OCI-LY1 (cell line): ENCODE data around the gene GLDC.

ENCODE experiments used
- H2AFZ ChIP-seq: fragments of 200-600 bp; sonication (generic), shearing (Covaris generic); 2 replicates; pipeline ENCODE4 v1.6.0; 2014; ENCODE audit warnings: antibody characterized with exemption, mild to moderate bottlenecking, low read length
- H3F3A ChIP-seq: fragments of 200-600 bp; sonication (generic), shearing (Covaris generic); 2 replicates; pipeline ENCODE4 v1.6.0; 2014; ENCODE audit warnings: mild to moderate bottlenecking, antibody characterized with exemption, low read length, moderate library complexity; ENCODE audit not compliant: insufficient read depth
- H3K27ac ChIP-seq: fragments of 200-600 bp; sonication (generic); 2 replicates; pipeline ENCODE4 v1.5.1; 2014; ENCODE audit warnings: low read length, mixed run types, mild to moderate bottlenecking, low read depth; ENCODE audit not compliant: poor library complexity, severe bottlenecking
- H3K27me3 ChIP-seq: fragments of 200-600 bp; sonication (generic); 2 replicates; pipeline ENCODE4 v1.6.0; 2014; ENCODE audit warnings: antibody characterized with exemption, mild to moderate bottlenecking, low read length, moderate library complexity; ENCODE audit not compliant: insufficient read depth
- H3K36me3 ChIP-seq: fragments of 200-600 bp; sonication (generic); 2 replicates; pipeline ENCODE4 v1.6.1; 2014; ENCODE audit warnings: mild to moderate bottlenecking, antibody characterized with exemption, low read length, moderate library complexity, mixed read lengths; ENCODE audit not compliant: insufficient read depth
- H3K4me1 ChIP-seq: fragments of 200-600 bp; sonication (generic); 2 replicates; pipeline ENCODE4 v1.5.1; 2014; ENCODE audit warnings: mild to moderate bottlenecking, low read length, moderate library complexity; ENCODE audit not compliant: insufficient read depth, severe bottlenecking
- H3K4me2 ChIP-seq: fragments of 200-600 bp; sonication (generic), shearing (Covaris generic); 2 replicates; pipeline ENCODE4 v1.6.1; 2014; ENCODE audit warnings: low read length
- H3K4me3 ChIP-seq: fragments of 200-600 bp; sonication (generic); 2 replicates; pipeline ENCODE4 v1.5.1; 2014; ENCODE audit warnings: low read length, low read depth, mild to moderate bottlenecking, mixed read lengths; ENCODE audit not compliant: poor library complexity, severe bottlenecking
- H3K79me2 ChIP-seq: fragments of 200-600 bp; shearing (Covaris generic); 2 replicates; pipeline ENCODE4 v1.6.1; 2016; ENCODE audit warnings: mixed run types, low read length, mixed read lengths; ENCODE audit not compliant: insufficient read depth
- H3K9ac ChIP-seq: fragments of 200-600 bp; sonication (generic), shearing (Covaris generic); 2 replicates; pipeline ENCODE4 v1.6.1; 2014; ENCODE audit warnings: mild to moderate bottlenecking, low read length, mixed read lengths
- H3K9me2 ChIP-seq: fragments of 200-600 bp; sonication (generic), shearing (Covaris generic); 2 replicates; pipeline ENCODE4 v1.6.1; 2014; ENCODE audit warnings: low read depth, mild to moderate bottlenecking, low read length, mixed read lengths
- H3K9me3 ChIP-seq: fragments of 200-600 bp; shearing (Covaris generic); 2 replicates; pipeline ENCODE4 v1.6.1; 2014; ENCODE audit warnings: low read length, mixed read lengths
- H4K20me1 ChIP-seq: fragments of 200-600 bp; sonication (generic), shearing (Covaris generic); 2 replicates; pipeline ENCODE4 v1.6.0; 2016; ENCODE audit warnings: mild to moderate bottlenecking, low read length; ENCODE audit not compliant: insufficient read depth
- EZH2 ChIP-seq: fragments of 200-600 bp; sonication (generic), shearing (Covaris generic); IDR thresholded peaks from 2 replicates; pipeline ENCODE4 v1.8.0; 2017; ENCODE audit warnings: borderline replicate concordance, mixed run types, mild to moderate bottlenecking, antibody characterized with exemption, low read length, moderate library complexity, mixed read lengths
- TF ChIP-seq, protein P1 (sequence below): fragments of 200-600 bp; sonication (generic), shearing (Covaris generic); IDR thresholded peaks from 2 replicates; pipeline ENCODE4 v1.5.1; 2017; ENCODE audit warnings: mild to moderate bottlenecking, antibody characterized with exemption, low read length, moderate library complexity, mixed read lengths

The GLDC gene

DNA sequence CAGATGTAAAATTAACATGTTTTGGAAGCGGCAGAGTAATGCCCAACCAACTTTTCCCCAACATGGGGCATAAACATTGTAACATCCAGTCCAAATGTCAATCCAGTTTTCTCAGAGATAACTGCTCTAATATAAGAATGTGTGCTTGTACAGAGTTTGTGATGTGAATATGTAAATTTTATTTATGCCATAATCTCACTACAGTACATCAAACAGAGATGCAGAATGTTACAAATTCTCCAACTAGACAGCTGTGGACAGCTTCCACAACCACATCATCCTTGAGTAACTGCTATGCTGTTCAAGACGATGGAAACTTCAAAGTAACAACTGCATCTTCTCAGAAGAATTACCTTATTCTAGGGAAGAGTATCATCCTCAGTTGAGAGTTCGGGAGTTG, 109.9 kb downstream of the GLDC start:
- no peak overlapping the region for H2AFZ ChIP-seq
- H3K27ac ChIP-seq = no peak overlapping the region
- no peaks in the 10 kb centered on the region for H4K20me1 ChIP-seq
- H3F3A ChIP-seq = no peaks in the 10 kb centered on the region
- no peaks in the 10 kb centered on the region for H3K36me3 ChIP-seq
- H3K9ac ChIP-seq = no peak overlapping the region
- no peak overlapping the region for H3K4me3 ChIP-seq
- H3K79me2 ChIP-seq = no peaks in the 10 kb centered on the region
- H3K4me1 ChIP-seq = no peaks in the 10 kb centered on the region
- H3K9me2 ChIP-seq = no peaks in the 10 kb centered on the region
- no peak for TF ChIP-seq EZH2
- TF ChIP-seq, protein P1, sequence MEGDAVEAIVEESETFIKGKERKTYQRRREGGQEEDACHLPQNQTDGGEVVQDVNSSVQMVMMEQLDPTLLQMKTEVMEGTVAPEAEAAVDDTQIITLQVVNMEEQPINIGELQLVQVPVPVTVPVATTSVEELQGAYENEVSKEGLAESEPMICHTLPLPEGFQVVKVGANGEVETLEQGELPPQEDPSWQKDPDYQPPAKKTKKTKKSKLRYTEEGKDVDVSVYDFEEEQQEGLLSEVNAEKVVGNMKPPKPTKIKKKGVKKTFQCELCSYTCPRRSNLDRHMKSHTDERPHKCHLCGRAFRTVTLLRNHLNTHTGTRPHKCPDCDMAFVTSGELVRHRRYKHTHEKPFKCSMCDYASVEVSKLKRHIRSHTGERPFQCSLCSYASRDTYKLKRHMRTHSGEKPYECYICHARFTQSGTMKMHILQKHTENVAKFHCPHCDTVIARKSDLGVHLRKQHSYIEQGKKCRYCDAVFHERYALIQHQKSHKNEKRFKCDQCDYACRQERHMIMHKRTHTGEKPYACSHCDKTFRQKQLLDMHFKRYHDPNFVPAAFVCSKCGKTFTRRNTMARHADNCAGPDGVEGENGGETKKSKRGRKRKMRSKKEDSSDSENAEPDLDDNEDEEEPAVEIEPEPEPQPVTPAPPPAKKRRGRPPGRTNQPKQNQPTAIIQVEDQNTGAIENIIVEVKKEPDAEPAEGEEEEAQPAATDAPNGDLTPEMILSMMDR = no peak
- H3K9me3 ChIP-seq = no peaks in the 10 kb centered on the region
- H3K4me2 ChIP-seq = no peak overlapping the region
- H3K27me3 ChIP-seq = no peaks in the 10 kb centered on the region

GRCh38 chr9:6525326-6526045, 120.0 kb downstream of the GLDC start:
- Histone ChIP-seq H3K79me2 (no peaks in the 10 kb centered on the region), H3K9ac (no peak overlapping the region), H3K27me3 (no peaks in the 10 kb centered on the region), H3K4me3 (no peak overlapping the region), H3K27ac (no peak overlapping the region), H3K4me2 (no peak overlapping the region), H3K9me3 (no peaks in the 10 kb centered on the region), H3K9me2 (no peaks in the 10 kb centered on the region), H3K4me1 (no peaks in the 10 kb centered on the region), H2AFZ (no peak overlapping the region), H4K20me1 (no peaks in the 10 kb centered on the region), H3K36me3 (no peaks in the 10 kb centered on the region), H3F3A (no peaks in the 10 kb centered on the region)
- TF ChIP-seq EZH2 = no peak
- TF ChIP-seq, protein P1 = no peak

- Histone ChIP-seq H3K79me2 (no peaks in the 10 kb centered on the region), H3K27ac (no peak overlapping the region), H3K9me2 (no peaks in the 10 kb centered on the region), H4K20me1 (no peaks in the 10 kb centered on the region), H3K4me1 (no peaks in the 10 kb centered on the region), H3K27me3 (no peaks in the 10 kb centered on the region), H2AFZ (no peak overlapping the region), H3K4me3 (no peak overlapping the region), H3K9me3 (no peaks in the 10 kb centered on the region), H3K36me3 (no peaks in the 10 kb centered on the region), H3K9ac (no peak overlapping the region), H3F3A (no peaks in the 10 kb centered on the region), H3K4me2 (no peak overlapping the region)
- TF ChIP-seq, protein P1 = no peak
- TF ChIP-seq EZH2 = no peak
Measured at GRCh38 chr9:6522263-6522662, 123.3 kb downstream of the GLDC start.
